GM10266 (cell line): ENCODE data around the gene MUCL1.

Source experiments
- DNase-seq: peaks from one replicate; pipeline ENCODE4 v3.0.0; 2012; ENCODE audit errors: extremely low spot score
- CTCF ChIP-seq: IDR thresholded peaks from 2 replicates; pipeline ENCODE4 v1.5.1; 2012; ENCODE audit warnings: mild to moderate bottlenecking, low read depth; ENCODE audit not compliant: control insufficient read depth, insufficient read depth; ENCODE audit errors: missing control alignments

MUCL1 gene

DNA sequence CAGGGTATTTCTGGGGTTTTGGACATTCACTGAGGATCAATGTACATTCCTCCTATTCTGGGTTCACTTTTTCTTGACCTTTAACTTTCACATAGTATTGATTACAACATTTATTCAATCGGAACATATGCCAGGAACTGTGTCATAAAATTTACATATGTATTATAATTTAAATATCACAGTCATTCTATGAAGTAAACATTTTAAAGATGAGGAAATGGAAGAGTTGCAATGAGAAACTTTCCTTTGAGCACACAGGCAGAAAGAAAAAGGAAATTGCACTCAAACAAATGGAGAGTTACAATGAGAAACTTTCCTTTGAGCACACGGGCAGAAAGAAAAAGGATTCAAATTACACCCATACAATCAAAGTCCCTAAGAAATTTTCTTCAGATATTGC, 3.1 kb downstream of the MUCL1 start:
- TF ChIP-seq CTCF, result no peak
- DNase-seq, result no peak

- no peak for DNase-seq
- no peak for TF ChIP-seq CTCF
These were observed 4.2 kb downstream of the MUCL1 start for GRCh38 chr12:54858562-54858961.

DNA sequence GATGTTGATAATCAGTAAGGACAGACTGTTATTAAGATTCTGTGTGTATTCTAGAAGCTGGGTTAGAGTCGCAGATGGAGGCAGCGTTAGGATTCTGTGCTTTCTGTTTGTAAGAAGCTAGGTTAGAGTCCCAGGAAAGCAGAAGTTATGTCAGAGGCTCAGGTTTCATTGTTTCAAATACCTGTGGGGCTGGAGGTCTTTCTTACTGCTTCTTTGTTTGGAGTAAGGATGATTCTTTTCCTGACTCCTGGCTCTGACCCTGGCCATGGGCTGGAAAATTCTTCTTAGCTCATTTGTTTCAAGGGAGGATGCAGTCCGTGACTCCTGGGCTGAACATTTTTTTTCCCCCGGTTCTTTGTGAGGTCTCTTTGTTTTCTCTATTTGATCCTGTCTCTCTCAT, 5.2 kb downstream of the MUCL1 start:
- DNase-seq, result no peak
- no peak for TF ChIP-seq CTCF

GRCh38 chr12:54861927-54862326, 7.6 kb downstream of the MUCL1 start:
- TF ChIP-seq CTCF, result no peak
- no peak for DNase-seq

DNA sequence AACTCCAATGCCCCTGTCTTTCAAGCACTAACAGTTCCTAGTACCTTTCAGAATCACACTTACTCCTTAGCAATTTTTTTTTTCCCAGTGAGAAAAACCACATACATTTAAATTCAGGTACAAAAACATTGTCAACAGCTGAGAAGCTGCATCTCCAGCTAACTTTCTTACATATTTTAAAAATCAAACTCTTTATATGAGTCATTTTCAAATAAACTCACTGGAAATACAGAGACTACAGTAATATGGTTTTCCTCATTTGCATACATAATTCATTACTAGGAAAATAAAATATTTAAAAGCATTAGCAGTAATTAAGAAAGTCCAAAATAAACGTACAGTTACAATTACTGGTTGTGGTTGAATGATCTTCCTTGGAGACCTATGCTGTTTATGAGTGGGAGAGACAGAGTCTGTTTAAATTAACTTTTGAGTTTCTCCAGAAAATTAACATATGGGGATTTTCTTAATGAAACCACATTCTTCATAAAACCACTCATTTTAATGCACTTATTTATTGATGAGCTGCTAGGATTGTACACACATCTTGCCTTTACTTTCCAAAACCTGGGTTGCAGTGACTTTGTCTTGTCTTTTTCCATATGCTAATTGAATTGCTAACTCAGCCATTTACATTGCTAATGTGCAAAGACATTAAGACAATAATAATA, 9.8 kb downstream of the MUCL1 start:
- DNase-seq, result no peak
- no peak for TF ChIP-seq CTCF

GRCh38 chr12:54865683-54866324, 11.5 kb downstream of the MUCL1 start:
- TF ChIP-seq CTCF, result no peak
- DNase-seq, result no peak

GRCh38 chr12:54868690-54869089, 14.4 kb downstream of the MUCL1 start:
- no peak for DNase-seq
- TF ChIP-seq CTCF, result no peak
